ENCODE data around the gene MAML2. TPM values are rescaled to one million over a fixed set of nuclear protein-coding genes. Genes with fewer than 3 reads are reported as not detected.

Gene MAML2
- total and polyA plus RNA-seq, 2 of the 8 experiments (the other 6 are each of a cell fraction or from before 2014, with no cell fraction given) = 3.8 to 6.6 TPM

- H3K27ac ChIP-seq (ENCODE audit: low read depth, low read length) = no peak overlapping the region
- no peak for DNase-seq (ENCODE audit: low read depth in 1 of 2, low spot score in 2 of 2)
- H2BK12ac ChIP-seq (ENCODE audit: low read depth, low read length) = no peak overlapping the region
- no peaks in the 10 kb centered on the region for H3K79me2 ChIP-seq (ENCODE audit: control insufficient read depth in 1 of 2, insufficient read depth in 2 of 2, low read length in 2 of 2)
- peaks cover 0 to 4% (median 2%) of the 10 kb centered on the region in 4 experiments; a peak in 2 of 7 replicates for H3K4me1 ChIP-seq (replicated peaks in 1 of 4; ENCODE audit: control insufficient read depth in 3 of 4, insufficient read depth in 4 of 4, low read length in 3 of 4)
- no peak overlapping the region for H4K5ac ChIP-seq (ENCODE audit: insufficient read length, low read depth, low read length)
- H3K27me3 ChIP-seq (replicated peaks in 1 of 4; ENCODE audit: control insufficient read depth in 3 of 4, extremely low read depth in 1 of 4, insufficient read depth in 3 of 4, low read length in 3 of 4) = no peaks in the 10 kb centered on the region
- H3K4ac ChIP-seq (replicated peaks; ENCODE audit: insufficient read length, low read depth, low read length) = no peak overlapping the region
- H3K4me2 ChIP-seq (ENCODE audit: insufficient read depth in 1 of 2, low read depth in 2 of 2, low read length in 2 of 2) = no peak overlapping the region
- no peak overlapping the region for H3K18ac ChIP-seq (ENCODE audit: extremely low read depth, low read length)
- no peak overlapping the region for H2AK5ac ChIP-seq (ENCODE audit: low read depth, low read length)
- H3K36me3 ChIP-seq (ENCODE audit: control insufficient read depth in 2 of 4, insufficient read depth in 4 of 4, low read length in 3 of 4) = no peaks in the 10 kb centered on the region
- ChIA-PET CTCF (ENCODE audit: partially characterized antibody) (no interaction called here), POLR2A (ENCODE audit: partially characterized antibody) (no interaction called here)
- H3K9me3 ChIP-seq (ENCODE audit: insufficient read depth in 2 of 2, low read depth in 1 of 2, low read length in 1 of 2) = no peaks in the 10 kb centered on the region
- H2BK5ac ChIP-seq (ENCODE audit: low read depth, low read length) = no peak overlapping the region
- no peaks in the 10 kb centered on the region for H3K23me2 ChIP-seq (ENCODE audit: low read depth, low read length)
- WGBS, 2 experiments (ENCODE audit: extremely low coverage in 1 of 2, insufficient coverage in 1 of 2, insufficient read length in 1 of 2, insufficient replicate concordance in 2 of 2, low coverage in 1 of 2, low lambda C conversion rate in 2 of 2, missing lambda C conversion rate in 1 of 2) = 89% methylated on average over 2 of the region's 2 CpGs; no CpG with 5 or more reads in 1 of the 2 experiments
- TF ChIP-seq FOSL1 (IDR thresholded peaks at IDR 0.05; ENCODE audit: insufficient read depth, low read depth, low read length) = no peak
- no peak for TF ChIP-seq EGR1 (IDR thresholded peaks at IDR 0.05; ENCODE audit: borderline replicate concordance, low read depth, low read length)
- no peak for TF ChIP-seq TBP (IDR thresholded peaks at IDR 0.05; ENCODE audit: low read depth, low read length)
- no peak for TF ChIP-seq RBBP5 (IDR thresholded peaks at IDR 0.05; ENCODE audit: borderline replicate concordance, low read depth, low read length)
- TF ChIP-seq HDAC2 (IDR thresholded peaks at IDR 0.05; ENCODE audit: borderline replicate concordance in 1 of 2, low read depth in 2 of 2, low read length in 2 of 2) = no peak
- TF ChIP-seq RFX5 (IDR thresholded peaks at IDR 0.05; ENCODE audit: borderline replicate concordance, low read depth, low read length) = no peak
- no peak for TF ChIP-seq CBX8 (IDR thresholded peaks at IDR 0.05; ENCODE audit: borderline replicate concordance, low read depth, low read length)
- TF ChIP-seq BRCA1 (IDR thresholded peaks at IDR 0.05; ENCODE audit: low read depth, low read length) = no peak
- H4K91ac ChIP-seq (replicated peaks; ENCODE audit: insufficient read length, low read length) = no peak overlapping the region
- no peak overlapping the region for H3K56ac ChIP-seq (replicated peaks; ENCODE audit: insufficient read length, low read depth, low read length)
- H2BK120ac ChIP-seq (replicated peaks; ENCODE audit: low read depth, low read length) = no peak overlapping the region
- no peak for FAIRE-seq
- no peaks in the 10 kb centered on the region for H4K20me1 ChIP-seq (replicated peaks in 1 of 2; ENCODE audit: control insufficient read depth in 1 of 2, insufficient read depth in 2 of 2, low read length in 2 of 2)
- no peak overlapping the region for H3K14ac ChIP-seq (ENCODE audit: insufficient read length)
- no peak overlapping the region for H2BK15ac ChIP-seq (ENCODE audit: low read length)
- no peak overlapping the region; the same call in 1 of the 2 replicates for H2BK20ac ChIP-seq (ENCODE audit: low read length)
- H3K23ac ChIP-seq (ENCODE audit: insufficient read length) = no peak overlapping the region
- no peak overlapping the region for H2AFZ ChIP-seq (ENCODE audit: low read length)
- H3K79me1 ChIP-seq (ENCODE audit: low read depth, low read length) = no peaks in the 10 kb centered on the region
- H4K8ac ChIP-seq (ENCODE audit: extremely low read depth, insufficient read depth, low read length) = no peak overlapping the region
- no peak overlapping the region for H3K9ac ChIP-seq (replicated peaks in 1 of 4; ENCODE audit: extremely low read depth in 1 of 4, low read depth in 3 of 4, low read length in 3 of 4)
- no peak overlapping the region for H3K4me3 ChIP-seq (ENCODE audit: extremely low read depth in 1 of 4, insufficient read depth in 2 of 4, low read depth in 3 of 4, low read length in 4 of 4)
These were observed 205.6 kb downstream of the MAML2 start for GRCh38 chr11:96137373-96137772.
